SK-N-SH (cell line): Measurements from ENCODE around the gene PER1.

ENCODE experiments used
- CHD2 ChIP-seq: fragments of 150-350 bp; IDR thresholded peaks from 2 replicates; pipeline ENCODE4 v1.6.1; 2018; ENCODE audit warnings: low read length; ENCODE audit not compliant: partially characterized antibody
- CTCF ChIP-seq: fragments of 200-600 bp; sonication (generic); IDR thresholded peaks from 2 replicates; pipeline ENCODE4 v1.6.1; 2017; ENCODE audit warnings: antibody characterized with exemption, mild to moderate bottlenecking, moderate library complexity
- GABPA ChIP-seq: IDR thresholded peaks from 2 replicates; pipeline ENCODE4 v1.4.0; 2012; ENCODE audit warnings: low read depth, mild to moderate bottlenecking
- MAX ChIP-seq: IDR thresholded peaks from 2 replicates; pipeline ENCODE4 v1.4.0; 2012; ENCODE audit warnings: low read depth
- POLR2AphosphoS5 ChIP-seq: IDR thresholded peaks from 2 replicates; pipeline ENCODE4 v1.6.1; 2012; ENCODE audit warnings: low read depth, low read length
- RAD21 ChIP-seq: IDR thresholded peaks from 2 replicates; pipeline ENCODE4 v1.6.1; 2012; ENCODE audit warnings: mild to moderate bottlenecking, low read length
- REST ChIP-seq: IDR thresholded peaks from 2 replicates; pipeline ENCODE4 v1.6.1; 2012; ENCODE audit warnings: mild to moderate bottlenecking, low read depth, low read length, moderate library complexity
- RFX5 ChIP-seq: IDR thresholded peaks from 2 replicates; pipeline ENCODE4 v1.6.1; 2012; ENCODE audit warnings: mild to moderate bottlenecking, improper control_type of control experiment, low read length
- SIN3A ChIP-seq: IDR thresholded peaks from 2 replicates; pipeline ENCODE4 v1.6.1; 2012; ENCODE audit warnings: low read depth, mild to moderate bottlenecking, low read length, moderate library complexity, borderline replicate concordance
- SMC3 ChIP-seq: IDR thresholded peaks from 2 replicates; pipeline ENCODE4 v1.6.1; 2012; ENCODE audit warnings: low read depth, low read length, improper control_type of control experiment
- USF1 ChIP-seq: IDR thresholded peaks from 2 replicates; pipeline ENCODE4 v1.4.0; 2012; ENCODE audit warnings: low read depth, borderline replicate concordance
- YY1 ChIP-seq: IDR thresholded peaks from 2 replicates; pipeline ENCODE4 v1.4.0; 2012; ENCODE audit warnings: low read depth, mild to moderate bottlenecking
- TF ChIP-seq, protein P1 (sequence below): IDR thresholded peaks from 2 replicates; pipeline ENCODE4 v1.4.0; 2012; ENCODE audit warnings: low read depth, borderline replicate concordance
- TF ChIP-seq, protein P2 (sequence below): fragments of 150-350 bp; IDR thresholded peaks from 2 replicates; pipeline ENCODE4 v1.6.1; 2016; ENCODE audit warnings: mild to moderate bottlenecking, low read depth, low read length

GRCh38 chr17:8128125-8128784 is 23.9 kb downstream of the PER1 start:
- TF ChIP-seq SMC3 (no peak), CTCF (no peak), USF1 (no peak), MAX (no peak), RFX5 (no peak), POLR2AphosphoS5 (no peak), REST (no peak), RAD21 (no peak), GABPA (no peak), CHD2 (no peak), SIN3A (no peak), YY1 (no peak)
- TF ChIP-seq, protein P1, sequence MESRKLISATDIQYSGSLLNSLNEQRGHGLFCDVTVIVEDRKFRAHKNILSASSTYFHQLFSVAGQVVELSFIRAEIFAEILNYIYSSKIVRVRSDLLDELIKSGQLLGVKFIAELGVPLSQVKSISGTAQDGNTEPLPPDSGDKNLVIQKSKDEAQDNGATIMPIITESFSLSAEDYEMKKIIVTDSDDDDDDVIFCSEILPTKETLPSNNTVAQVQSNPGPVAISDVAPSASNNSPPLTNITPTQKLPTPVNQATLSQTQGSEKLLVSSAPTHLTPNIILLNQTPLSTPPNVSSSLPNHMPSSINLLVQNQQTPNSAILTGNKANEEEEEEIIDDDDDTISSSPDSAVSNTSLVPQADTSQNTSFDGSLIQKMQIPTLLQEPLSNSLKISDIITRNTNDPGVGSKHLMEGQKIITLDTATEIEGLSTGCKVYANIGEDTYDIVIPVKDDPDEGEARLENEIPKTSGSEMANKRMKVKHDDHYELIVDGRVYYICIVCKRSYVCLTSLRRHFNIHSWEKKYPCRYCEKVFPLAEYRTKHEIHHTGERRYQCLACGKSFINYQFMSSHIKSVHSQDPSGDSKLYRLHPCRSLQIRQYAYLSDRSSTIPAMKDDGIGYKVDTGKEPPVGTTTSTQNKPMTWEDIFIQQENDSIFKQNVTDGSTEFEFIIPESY = no peak
- TF ChIP-seq, protein P2, sequence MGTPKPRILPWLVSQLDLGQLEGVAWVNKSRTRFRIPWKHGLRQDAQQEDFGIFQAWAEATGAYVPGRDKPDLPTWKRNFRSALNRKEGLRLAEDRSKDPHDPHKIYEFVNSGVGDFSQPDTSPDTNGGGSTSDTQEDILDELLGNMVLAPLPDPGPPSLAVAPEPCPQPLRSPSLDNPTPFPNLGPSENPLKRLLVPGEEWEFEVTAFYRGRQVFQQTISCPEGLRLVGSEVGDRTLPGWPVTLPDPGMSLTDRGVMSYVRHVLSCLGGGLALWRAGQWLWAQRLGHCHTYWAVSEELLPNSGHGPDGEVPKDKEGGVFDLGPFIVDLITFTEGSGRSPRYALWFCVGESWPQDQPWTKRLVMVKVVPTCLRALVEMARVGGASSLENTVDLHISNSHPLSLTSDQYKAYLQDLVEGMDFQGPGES = no peak
